Activated T-helper 2 cell treated with anti-CD3 and anti-CD28 coated beads, Interferon-gamma antibody, Interleukin-2, Interleukin-4, amounts not matched to agents 10 μg/mL and 5 μg/mL and 100 μg/mL, durations not matched to agents 14 hours and 24 hours and 36 hours (primary cell): ENCODE measurements around the gene PIEZO2. TPM values are rescaled to one million over a fixed set of nuclear protein-coding genes. Genes with fewer than 3 reads are reported as not detected.

Experiments used
- DNase-seq: peaks from one replicate; pipeline ENCODE4 v3.0.0; 2021; ENCODE audit warnings: low spot score
- H3K27ac Mint-ChIP-seq: one replicate; pipeline ENCODE4 v1.8.0; 2021; ENCODE audit warnings: mixed read lengths
- H3K27me3 Mint-ChIP-seq: one replicate; pipeline ENCODE4 v1.8.0; 2021; ENCODE audit warnings: low read depth, mixed read lengths
- H3K36me3 Mint-ChIP-seq: one replicate; pipeline ENCODE4 v1.8.0; 2021; ENCODE audit warnings: low read depth, mixed read lengths
- H3K4me1 Mint-ChIP-seq: one replicate; pipeline ENCODE4 v1.8.0; 2021; ENCODE audit warnings: low read depth, mixed read lengths
- H3K4me3 Mint-ChIP-seq: one replicate; pipeline ENCODE4 v1.8.0; 2021; ENCODE audit warnings: low read depth, mild to moderate bottlenecking, moderate library complexity, mixed read lengths
- H3K9me3 Mint-ChIP-seq: one replicate; pipeline ENCODE4 v1.8.0; 2021; ENCODE audit warnings: mixed read lengths
- intact Hi-C: fragments of 100-400 bp; cut with micrococcal nuclease; formaldehyde crosslinking; loops from one replicate; pipeline ENCODE4 v1.15.1; 2023
- total RNA-seq: library from RNA; stranded (reverse); gene quantifications from 2 replicates; pipeline ENCODE4 v1.2.3, GENCODE V29; 2022

PIEZO2 gene
- total RNA-seq, 1 donor from 2014 or later = not detected

GRCh38 chr18:11162889-11163288 is 13.5 kb upstream of the PIEZO2 start:
- Mint-ChIP-seq H3K9me3 (no peaks in the 10 kb centered on the region), H3K27ac (no peak overlapping the region), H3K4me3 (no peak overlapping the region), H3K27me3 (peaks cover 3% of the 10 kb centered on the region), H3K36me3 (no peaks in the 10 kb centered on the region), H3K4me1 (no peaks in the 10 kb centered on the region)
- intact Hi-C loops = no loop called here
- no peak for DNase-seq

DNA sequence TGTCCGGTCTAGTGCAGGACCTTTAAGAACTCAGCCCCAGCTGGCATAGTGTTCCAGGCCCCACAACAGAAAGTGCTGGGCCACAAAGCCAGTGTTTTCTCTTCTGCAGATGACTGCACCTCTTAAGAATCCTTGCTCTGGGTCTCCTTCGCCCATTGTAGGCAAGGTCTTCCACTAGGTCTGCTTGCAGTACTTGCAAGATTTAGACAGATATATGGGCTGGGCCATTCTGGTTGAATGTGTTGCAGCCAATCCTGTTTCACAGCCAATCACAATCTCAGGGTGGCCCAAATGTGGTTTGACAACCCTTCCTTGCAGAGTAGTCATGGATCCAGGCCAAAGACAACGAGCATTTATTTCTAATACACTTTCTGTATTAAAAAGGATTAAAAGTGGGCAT is 13.1 kb upstream of the PIEZO2 start:
- Mint-ChIP-seq H3K27me3 (peaks cover 3% of the 10 kb centered on the region), H3K36me3 (no peaks in the 10 kb centered on the region), H3K27ac (no peak overlapping the region), H3K4me3 (no peak overlapping the region), H3K9me3 (no peaks in the 10 kb centered on the region), H3K4me1 (no peaks in the 10 kb centered on the region)
- DNase-seq = no peak
- intact Hi-C loops = no loop called here

DNA sequence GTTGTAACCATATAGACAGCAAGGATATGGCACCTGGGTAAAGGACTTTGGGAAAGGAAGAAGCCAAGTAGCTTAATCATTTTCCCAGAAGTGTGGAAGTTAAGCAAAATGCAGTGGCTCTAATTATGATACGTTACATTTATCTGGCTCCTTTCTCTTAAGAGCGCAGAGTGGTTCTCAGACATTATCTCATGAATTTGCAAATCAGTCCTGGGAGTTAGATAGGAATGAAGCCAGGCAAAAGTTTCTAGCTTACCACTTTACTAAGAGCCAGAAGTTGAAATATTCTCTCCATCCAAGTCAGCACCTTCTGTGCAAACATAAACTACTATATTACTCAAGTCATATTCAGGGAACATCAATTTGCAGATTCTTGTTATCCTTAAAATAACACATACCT is 10.9 kb upstream of the PIEZO2 start:
- no peak overlapping the region for H3K4me3 Mint-ChIP-seq
- no peaks in the 10 kb centered on the region for H3K4me1 Mint-ChIP-seq
- intact Hi-C loops = no loop called here

DNA sequence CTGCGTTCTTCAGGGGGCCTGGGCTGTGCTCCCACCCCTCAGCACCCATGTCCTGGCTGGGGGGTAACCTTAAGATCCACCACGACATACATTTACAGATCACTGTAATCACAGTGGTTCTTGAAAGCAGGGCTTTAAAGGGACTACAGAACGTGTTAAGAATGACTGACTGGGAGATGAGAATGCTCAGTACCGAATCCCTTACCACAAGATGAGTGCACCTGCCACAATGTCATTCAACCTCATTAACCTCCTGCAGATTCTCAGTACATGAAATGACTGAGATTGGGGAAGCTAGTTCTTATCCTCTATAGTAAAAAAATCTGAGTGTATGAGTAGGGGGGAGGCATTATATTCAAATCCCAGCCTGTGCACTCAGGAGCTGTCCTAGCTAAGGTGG is 10.5 kb upstream of the PIEZO2 start:
- peaks cover 3% of the 10 kb centered on the region for H3K27me3 Mint-ChIP-seq

More for the DNA sequence above, 10.9 kb upstream of the PIEZO2 start:
- H3K9me3 Mint-ChIP-seq = no peaks in the 10 kb centered on the region
- H3K27me3 Mint-ChIP-seq = peaks cover 3% of the 10 kb centered on the region
- H3K36me3 Mint-ChIP-seq = no peaks in the 10 kb centered on the region
- DNase-seq = no peak
- H3K27ac Mint-ChIP-seq = no peak overlapping the region

DNA sequence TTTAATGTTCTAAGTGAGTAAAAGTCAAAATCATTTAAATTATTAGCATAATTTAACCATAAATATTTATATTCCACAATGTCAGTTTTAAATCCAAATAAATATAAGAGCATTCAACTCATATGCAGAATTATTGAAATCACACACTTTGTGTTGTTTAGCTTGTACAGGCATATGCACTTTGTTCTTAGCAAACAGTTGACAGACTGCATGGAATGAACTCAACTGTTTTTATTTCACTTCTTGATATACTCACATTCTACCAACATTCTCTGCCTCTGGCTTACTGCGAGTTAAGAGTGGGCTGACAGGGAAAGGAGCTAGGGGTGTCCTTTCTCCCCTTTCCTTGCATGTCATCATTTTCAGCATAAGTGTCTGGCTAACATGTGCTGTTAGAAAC is 7.6 kb upstream of the PIEZO2 start:
- no peaks in the 10 kb centered on the region for H3K4me1 Mint-ChIP-seq

More for the DNA sequence above, 10.5 kb upstream of the PIEZO2 start:
- no peaks in the 10 kb centered on the region for H3K36me3 Mint-ChIP-seq
- intact Hi-C loops = loop anchor here (10.0 kb wide), 1 partner anchor 305 kb away; no protein-coding TSS in a partner anchor
- H3K4me1 Mint-ChIP-seq = no peaks in the 10 kb centered on the region
- H3K4me3 Mint-ChIP-seq = no peak overlapping the region
- no peak overlapping the region for H3K27ac Mint-ChIP-seq
- DNase-seq = no peak
- H3K9me3 Mint-ChIP-seq = no peaks in the 10 kb centered on the region

DNA sequence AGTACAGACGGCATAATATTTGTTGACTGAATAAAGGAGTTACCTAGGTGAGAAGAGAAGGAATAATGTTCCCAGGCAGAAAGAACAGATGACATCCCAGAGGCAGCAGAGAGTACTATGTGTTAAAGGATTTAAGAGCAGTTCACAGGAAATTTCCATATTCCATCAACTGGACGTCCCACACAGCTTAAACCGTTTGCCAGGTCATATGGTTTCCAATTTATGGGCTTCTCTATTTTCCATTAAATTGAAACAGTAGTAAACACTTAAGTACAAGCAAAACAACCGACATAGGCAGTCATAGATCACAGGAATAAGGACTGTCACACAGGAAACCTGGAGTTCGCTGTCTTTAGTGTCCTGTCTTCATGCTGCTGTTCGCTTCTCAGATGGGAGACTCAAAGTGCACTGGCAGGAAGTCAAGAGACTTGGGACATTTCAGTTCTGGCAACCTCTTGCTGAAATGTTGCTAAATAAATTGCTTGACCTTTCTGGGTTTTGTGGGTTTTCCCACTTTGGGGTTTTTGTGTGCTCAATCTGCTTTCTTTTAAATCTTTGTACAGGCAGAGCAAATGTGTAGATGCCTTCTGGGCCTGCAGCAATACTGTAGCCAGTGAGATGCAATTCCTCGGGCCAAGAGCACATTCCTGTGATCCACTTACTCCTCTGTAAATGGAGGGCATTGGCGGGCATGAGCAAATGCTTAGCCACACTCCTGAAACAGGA is 5.8 kb upstream of the PIEZO2 start:
- H3K4me3 Mint-ChIP-seq = no peak overlapping the region
- no peak for DNase-seq
- intact Hi-C loops = loop anchor here (10.0 kb wide), 1 partner anchor 300 kb away; no protein-coding TSS in a partner anchor
- H3K9me3 Mint-ChIP-seq = no peaks in the 10 kb centered on the region
- no peaks in the 10 kb centered on the region for H3K36me3 Mint-ChIP-seq
- peaks cover 14% of the 10 kb centered on the region for H3K27me3 Mint-ChIP-seq
- no peaks in the 10 kb centered on the region for H3K4me1 Mint-ChIP-seq
- H3K27ac Mint-ChIP-seq = no peak overlapping the region

More for the DNA sequence above, 7.6 kb upstream of the PIEZO2 start:
- intact Hi-C loops = loop anchor here (10.0 kb wide), 1 partner anchor 302 kb away; no protein-coding TSS in a partner anchor
- Mint-ChIP-seq H3K4me3 (no peak overlapping the region), H3K27me3 (peaks cover 2% of the 10 kb centered on the region), H3K36me3 (no peaks in the 10 kb centered on the region), H3K27ac (no peak overlapping the region), H3K9me3 (no peaks in the 10 kb centered on the region)
- DNase-seq = no peak

- peaks cover 19% of the 10 kb centered on the region for H3K27me3 Mint-ChIP-seq
- H3K9me3 Mint-ChIP-seq = no peaks in the 10 kb centered on the region
- DNase-seq = no peak
- H3K4me3 Mint-ChIP-seq = no peak overlapping the region
- intact Hi-C loops = loop anchor here (10.0 kb wide), 1 partner anchor 300 kb away; no protein-coding TSS in a partner anchor
- no peaks in the 10 kb centered on the region for H3K36me3 Mint-ChIP-seq
- H3K4me1 Mint-ChIP-seq = no peaks in the 10 kb centered on the region
- H3K27ac Mint-ChIP-seq = no peak overlapping the region
These were observed 5.1 kb upstream of the PIEZO2 start for GRCh38 chr18:11154368-11154989.

- H3K36me3 Mint-ChIP-seq = no peaks in the 10 kb centered on the region
- peaks cover 23% of the 10 kb centered on the region for H3K27me3 Mint-ChIP-seq
- H3K9me3 Mint-ChIP-seq = no peaks in the 10 kb centered on the region
- H3K4me1 Mint-ChIP-seq = no peaks in the 10 kb centered on the region
- intact Hi-C loops = loop anchor here (10.0 kb wide), 1 partner anchor 298 kb away; no protein-coding TSS in a partner anchor
- H3K4me3 Mint-ChIP-seq = no peak overlapping the region
- DNase-seq = no peak
- no peak overlapping the region for H3K27ac Mint-ChIP-seq
These were observed 3.7 kb upstream of the PIEZO2 start for GRCh38 chr18:11153097-11153496.

GRCh38 chr18:11150271-11150615 is 874 bp upstream of the PIEZO2 start:
- H3K4me3 Mint-ChIP-seq = no peak overlapping the region
- H3K27ac Mint-ChIP-seq = no peak overlapping the region
- no peak for DNase-seq
- H3K4me1 Mint-ChIP-seq = no peaks in the 10 kb centered on the region
- H3K27me3 Mint-ChIP-seq = peaks cover 34% of the 10 kb centered on the region
- intact Hi-C loops = loop anchor here (10.0 kb wide), 1 partner anchor 295 kb away; no protein-coding TSS in a partner anchor
- no peaks in the 10 kb centered on the region for H3K9me3 Mint-ChIP-seq
- H3K36me3 Mint-ChIP-seq = no peaks in the 10 kb centered on the region

DNA sequence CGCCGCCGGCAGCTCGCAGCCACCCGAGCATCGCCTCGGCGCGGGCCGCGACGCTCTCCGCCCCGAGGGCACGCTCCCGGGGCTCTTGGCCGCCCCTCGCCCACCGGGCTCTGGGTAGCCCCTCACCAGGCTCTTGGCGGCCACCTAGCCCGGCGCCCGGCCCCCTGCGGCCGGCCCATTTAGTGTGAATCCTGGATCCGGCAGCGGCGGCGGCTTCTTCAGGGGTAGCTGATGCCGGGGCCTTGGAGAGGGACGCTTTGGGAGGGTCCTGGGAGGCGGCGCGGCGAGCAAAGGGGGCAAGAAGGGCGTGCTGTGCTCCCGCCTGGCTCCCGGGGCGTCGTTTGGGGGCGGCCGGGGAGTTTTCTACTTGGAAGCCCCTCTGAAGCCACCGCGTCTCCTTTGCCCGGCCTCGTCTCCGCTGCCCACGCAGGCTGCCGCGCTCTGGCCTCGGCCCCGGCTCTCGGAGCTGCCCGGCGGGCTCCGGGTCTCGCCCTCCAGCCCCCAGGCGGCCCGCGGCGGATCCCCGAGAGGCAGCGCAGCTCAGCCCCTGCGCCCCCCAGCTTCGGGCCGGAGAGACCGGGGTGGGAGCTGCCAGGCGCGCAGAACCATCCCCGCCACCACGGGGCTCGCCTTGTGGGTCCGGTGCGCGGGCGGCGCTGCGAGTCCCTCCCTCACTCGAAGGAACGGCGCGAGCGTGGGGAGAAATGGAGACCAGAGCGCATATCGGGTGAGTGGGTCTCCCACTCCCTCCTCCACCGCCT is 509 bp downstream of the PIEZO2 start:
- intact Hi-C loops = no loop called here
- Mint-ChIP-seq H3K27ac (no peak overlapping the region), H3K36me3 (no peaks in the 10 kb centered on the region), H3K9me3 (no peaks in the 10 kb centered on the region), H3K27me3 (peaks cover 34% of the 10 kb centered on the region), H3K4me3 (no peak overlapping the region), H3K4me1 (no peaks in the 10 kb centered on the region)
- no peak for DNase-seq

DNA sequence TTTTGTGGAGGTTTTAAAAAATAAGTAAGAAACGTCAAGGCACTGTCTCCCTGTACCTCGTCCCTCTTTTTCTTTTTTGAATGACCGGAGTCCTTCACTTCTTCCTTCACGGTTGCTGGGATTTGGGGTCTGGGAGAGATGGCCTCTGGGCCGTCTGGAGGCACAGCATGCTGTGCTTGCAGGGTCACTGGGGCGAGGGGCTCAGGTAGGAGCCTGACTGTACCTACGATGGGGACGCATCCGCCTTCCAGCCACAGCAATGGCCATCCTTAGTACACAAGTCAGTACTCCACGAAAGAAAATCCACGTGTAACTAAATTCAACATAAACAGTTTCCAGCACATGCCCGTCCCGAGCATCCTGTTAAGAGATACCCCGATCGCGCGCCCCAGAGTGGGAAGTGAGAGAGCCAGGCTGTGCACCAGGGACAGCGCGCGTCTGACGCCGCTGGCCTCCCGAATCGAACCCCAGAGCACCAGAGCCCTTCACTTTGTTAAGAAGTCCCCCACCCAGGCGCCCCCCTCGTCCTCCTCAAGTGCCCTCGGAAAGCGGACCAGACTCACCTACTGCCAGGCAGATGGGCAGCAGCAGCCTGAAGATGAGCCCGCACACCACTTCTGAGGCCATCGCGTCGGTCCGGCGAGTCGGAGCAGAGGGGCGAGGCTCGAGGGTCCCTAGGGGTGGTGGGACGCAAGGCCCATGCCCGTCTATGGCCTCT is 1.2 kb downstream of the PIEZO2 start:
- H3K4me1 Mint-ChIP-seq = no peaks in the 10 kb centered on the region

GRCh38 chr18:11147371-11147951 is 1.9 kb downstream of the PIEZO2 start:
- Mint-ChIP-seq H3K36me3 (no peaks in the 10 kb centered on the region), H3K27me3 (peaks cover 32% of the 10 kb centered on the region), H3K27ac (no peak overlapping the region), H3K4me1 (no peaks in the 10 kb centered on the region), H3K9me3 (no peaks in the 10 kb centered on the region), H3K4me3 (no peak overlapping the region)
- no peak for DNase-seq
- intact Hi-C loops = no loop called here

More for the DNA sequence above, 1.2 kb downstream of the PIEZO2 start:
- DNase-seq = no peak
- Mint-ChIP-seq H3K4me3 (no peak overlapping the region), H3K27me3 (peaks cover 34% of the 10 kb centered on the region), H3K9me3 (no peaks in the 10 kb centered on the region), H3K27ac (no peak overlapping the region), H3K36me3 (no peaks in the 10 kb centered on the region)
- intact Hi-C loops = no loop called here
